Stimulated activated CD8-positive, alpha-beta memory T cell treated with anti-CD3 and anti-CD28 coated beads, Interleukin-7, amount 100 ng/mL, for 48 hours (primary cell): ENCODE measurements around the gene OBP2B.

Experiments
- DNase-seq, 2 donors: peaks; one replicate each; pipeline ENCODE4 v3.0.0-alpha.2; 2020; ENCODE audit warnings: low read depth in 1 of 2; ENCODE audit errors: extremely low read depth in 1 of 2

OBP2B gene

GRCh38 chr9:133202688-133203453, 6.2 kb downstream of the OBP2B start:
- no peak for DNase-seq

GRCh38 chr9:133202145-133202513, 6.9 kb downstream of the OBP2B start:
- DNase-seq = no peak

GRCh38 chr9:133201424-133202144, 7.5 kb downstream of the OBP2B start:
- no peak for DNase-seq

GRCh38 chr9:133200631-133201030, 8.4 kb downstream of the OBP2B start:
- DNase-seq = no peak

- peak in 1 of 2 donors; percentile 40 for DNase-seq
Observed at GRCh38 chr9:133199648-133200321, 9.3 kb downstream of the OBP2B start.

GRCh38 chr9:133195029-133195428, 14.0 kb downstream of the OBP2B start:
- no peak for DNase-seq

GRCh38 chr9:133194597-133194996, 14.5 kb downstream of the OBP2B start:
- no peak for DNase-seq

GRCh38 chr9:133191989-133192388, 17.1 kb downstream of the OBP2B start:
- DNase-seq = no peak

- no peak for DNase-seq
Observed at GRCh38 chr9:133189826-133190225, 19.2 kb downstream of the OBP2B start.

GRCh38 chr9:133188843-133189180, 20.2 kb downstream of the OBP2B start:
- no peak for DNase-seq

- DNase-seq = no peak
Observed at GRCh38 chr9:133188006-133188842, 20.8 kb downstream of the OBP2B start.

GRCh38 chr9:133187561-133188005, 21.5 kb downstream of the OBP2B start:
- no peak for DNase-seq

GRCh38 chr9:133186736-133187135, 22.3 kb downstream of the OBP2B start:
- no peak for DNase-seq

GRCh38 chr9:133184971-133185370, 24.1 kb downstream of the OBP2B start:
- peak in 1 of 2 donors; percentile 45 for DNase-seq

- no peak for DNase-seq
Observed at GRCh38 chr9:133182151-133182550, 26.9 kb downstream of the OBP2B start.

GRCh38 chr9:133181561-133181960, 27.5 kb downstream of the OBP2B start:
- no peak for DNase-seq

GRCh38 chr9:133180953-133181352, 28.1 kb downstream of the OBP2B start:
- DNase-seq = no peak

GRCh38 chr9:133173056-133173455, 36.0 kb downstream of the OBP2B start:
- no peak for DNase-seq

GRCh38 chr9:133171161-133171961, 37.7 kb downstream of the OBP2B start:
- no peak for DNase-seq

GRCh38 chr9:133170716-133171115, 38.3 kb downstream of the OBP2B start:
- no peak for DNase-seq
